ENCODE data around the gene EFNB3.

GRCh38 chr17:7745748-7746470 lies 40.9 kb downstream of the EFNB3 start:
- TF ChIP-seq POLR2AphosphoS5 (IDR thresholded peaks at IDR 0.05; ENCODE audit: low read depth, low read length): no peak
- no peak for TF ChIP-seq SIN3A (IDR thresholded peaks at IDR 0.05; ENCODE audit: borderline replicate concordance, insufficient read depth, low read length)
- TF ChIP-seq REST (IDR thresholded peaks at IDR 0.05; ENCODE audit: insufficient read depth in 1 of 2, low read depth in 2 of 2, low read length in 2 of 2): no peak
- no peak for TF ChIP-seq FOXP2 (optimal IDR thresholded peaks at IDR 0.05; ENCODE audit: borderline replicate concordance, extremely low read depth, extremely low read length, insufficient read depth)
- no peak for TF ChIP-seq TAF1 (IDR thresholded peaks at IDR 0.05; ENCODE audit: borderline replicate concordance, insufficient read depth, low read length)
